ENCODE data around the gene ADARB2.

The ADARB2 gene

DNA sequence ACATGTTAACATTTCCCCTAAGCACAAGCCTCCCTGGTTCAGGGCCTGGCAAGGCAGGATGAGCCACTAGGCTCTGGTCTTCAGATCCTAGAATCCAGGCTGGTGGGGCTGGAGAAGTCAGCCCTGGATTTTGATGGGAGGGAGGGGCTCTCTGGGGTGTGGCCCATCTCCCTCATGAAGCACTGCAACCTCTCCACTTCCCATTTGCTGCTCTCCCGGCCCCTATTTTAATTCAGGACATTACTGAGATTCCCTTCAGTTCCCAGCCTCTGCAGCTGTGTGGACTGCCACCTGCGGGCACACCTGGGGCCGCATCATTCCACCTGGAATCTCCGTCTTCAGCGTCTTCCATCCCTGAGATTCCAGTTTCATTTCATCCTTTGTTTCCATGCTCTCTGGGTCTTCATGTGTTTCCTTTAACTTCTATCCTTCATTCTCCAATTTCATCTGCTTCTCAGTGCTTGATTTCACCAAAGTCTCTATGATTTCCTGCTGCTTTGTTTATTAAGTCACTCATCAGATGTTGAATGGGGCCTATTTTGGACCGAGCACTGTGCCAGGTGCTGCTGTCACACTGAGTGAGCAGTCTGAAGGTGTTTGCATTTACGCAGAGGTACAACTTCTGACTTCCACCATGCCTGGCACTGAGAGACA, 427.6 kb downstream of the ADARB2 start:
- DNase-seq (ENCODE audit: low read depth) = no peak

DNA sequence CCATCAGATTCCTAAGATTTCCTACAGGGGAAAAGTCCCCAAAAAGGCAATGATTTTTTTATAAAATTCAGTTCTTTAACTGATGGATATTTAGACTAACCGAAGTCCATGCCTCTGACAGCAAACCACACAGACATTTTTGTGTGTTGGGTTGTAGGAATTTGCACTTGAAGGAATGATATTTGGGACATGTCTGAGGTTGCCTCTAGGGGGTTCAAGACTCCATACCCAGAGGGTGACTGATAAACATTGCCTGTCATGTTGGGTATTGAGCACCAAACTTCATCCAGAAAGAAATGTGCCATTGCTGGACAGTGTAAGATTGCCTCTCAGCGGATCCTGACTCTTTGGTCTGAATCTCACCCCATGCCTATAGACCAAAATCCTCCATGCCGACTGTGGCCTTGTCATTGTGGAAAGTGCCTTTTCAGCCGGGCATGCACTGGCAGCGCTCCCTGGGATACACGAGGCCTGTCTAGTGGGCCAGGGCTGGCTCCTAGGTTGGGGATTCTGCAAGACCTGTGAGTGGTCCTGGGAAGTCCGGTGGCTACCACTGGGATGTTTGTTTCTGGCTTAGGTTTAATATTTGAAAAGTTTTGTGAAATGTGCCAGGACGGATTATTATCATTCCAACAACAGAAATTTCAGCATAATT, 428.2 kb downstream of the ADARB2 start:
- DNase-seq (ENCODE audit: low read depth) = no peak

DNA sequence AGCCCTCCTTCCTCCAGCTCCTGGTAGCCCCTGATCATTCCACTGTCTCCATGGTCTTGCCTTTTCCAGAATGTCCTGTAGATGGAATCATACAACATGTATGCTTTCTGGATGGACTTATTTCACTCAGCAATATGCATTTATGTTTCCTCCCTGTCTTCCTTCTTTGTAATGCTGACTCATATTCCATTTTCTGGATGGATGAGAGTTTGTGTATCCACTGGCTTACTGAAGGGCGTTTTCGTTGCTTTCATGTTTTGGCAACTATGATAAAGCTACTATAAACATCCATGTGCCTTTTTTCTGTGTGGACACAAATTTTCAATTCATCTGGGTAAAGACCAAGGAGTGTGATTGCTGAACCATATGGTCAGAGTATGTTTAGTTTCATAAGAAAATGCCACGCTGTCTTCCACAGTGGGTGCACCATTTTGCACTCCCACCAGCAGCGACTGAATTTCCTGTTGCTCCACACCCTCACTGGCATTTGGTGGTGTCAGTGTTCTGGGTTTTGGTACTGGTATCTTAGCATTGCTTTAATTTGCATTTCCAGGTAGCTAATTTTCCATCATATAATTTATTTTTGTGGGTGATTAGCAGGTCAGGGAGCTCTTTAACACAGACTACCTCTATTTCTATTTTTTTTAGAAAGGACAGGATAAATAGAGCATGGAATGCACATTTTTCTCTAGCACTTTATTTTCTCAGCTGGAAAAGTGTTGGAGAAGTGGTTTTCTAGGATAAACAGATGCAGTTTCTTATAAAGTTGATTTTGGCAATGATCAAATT, 429.0 kb downstream of the ADARB2 start:
- DNase-seq (ENCODE audit: low read depth) = no peak

- no peak for DNase-seq (ENCODE audit: low read depth)
These were observed 436.2 kb downstream of the ADARB2 start for GRCh38 chr10:1301143-1301542.

DNA sequence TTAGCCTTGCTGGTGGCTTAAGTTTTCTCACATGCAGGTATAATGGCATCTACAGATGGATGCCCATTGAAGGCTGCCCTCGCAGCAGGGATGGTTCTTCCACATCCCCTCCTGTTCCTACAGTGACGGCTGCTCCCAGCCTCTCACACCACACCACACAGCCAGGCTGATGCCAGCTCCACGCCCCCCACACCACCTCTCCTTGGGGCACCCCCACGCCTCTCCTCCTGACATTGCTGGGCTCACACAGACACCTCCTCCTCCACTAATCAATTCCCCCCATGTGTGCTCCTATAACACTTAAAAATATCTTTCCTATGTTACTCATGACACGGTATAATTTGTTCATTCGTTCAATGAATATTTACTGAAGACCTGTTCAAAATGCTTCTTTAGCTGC, 437.1 kb downstream of the ADARB2 start:
- no peak for DNase-seq (ENCODE audit: low read depth)

DNA sequence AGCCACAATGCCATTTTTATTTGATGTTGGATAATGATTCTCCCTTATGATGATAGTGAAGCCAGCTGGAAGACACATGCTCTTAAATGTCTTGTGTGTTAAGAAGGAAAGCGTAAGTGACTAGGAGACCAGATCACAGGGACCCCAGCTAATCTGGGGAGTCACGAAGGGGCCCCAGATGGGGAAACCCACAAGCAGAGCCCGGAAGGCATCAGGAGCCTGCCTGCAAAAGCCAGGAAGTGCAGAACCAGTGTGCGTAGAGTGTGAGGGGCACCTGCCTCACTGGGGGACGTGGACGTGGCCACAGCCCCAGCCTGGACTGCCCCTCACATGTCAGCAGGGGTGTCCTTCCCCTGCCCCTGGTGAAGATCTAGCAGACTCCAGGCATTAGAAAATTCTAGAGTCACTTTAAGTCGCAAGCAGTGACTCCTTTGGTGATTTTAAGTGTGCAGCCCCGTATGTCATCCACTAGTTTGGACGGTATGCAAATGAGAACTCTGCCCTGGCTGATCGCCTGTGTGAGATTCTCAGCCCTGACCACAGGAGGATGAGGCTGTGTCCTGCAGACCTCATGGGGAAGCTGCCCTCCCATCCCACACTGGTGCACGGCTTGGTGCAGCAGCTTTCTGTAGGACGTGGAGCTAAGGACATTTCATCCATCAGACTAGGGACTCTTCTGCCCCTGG, 438.1 kb downstream of the ADARB2 start:
- no peak for DNase-seq (ENCODE audit: low read depth)

DNA sequence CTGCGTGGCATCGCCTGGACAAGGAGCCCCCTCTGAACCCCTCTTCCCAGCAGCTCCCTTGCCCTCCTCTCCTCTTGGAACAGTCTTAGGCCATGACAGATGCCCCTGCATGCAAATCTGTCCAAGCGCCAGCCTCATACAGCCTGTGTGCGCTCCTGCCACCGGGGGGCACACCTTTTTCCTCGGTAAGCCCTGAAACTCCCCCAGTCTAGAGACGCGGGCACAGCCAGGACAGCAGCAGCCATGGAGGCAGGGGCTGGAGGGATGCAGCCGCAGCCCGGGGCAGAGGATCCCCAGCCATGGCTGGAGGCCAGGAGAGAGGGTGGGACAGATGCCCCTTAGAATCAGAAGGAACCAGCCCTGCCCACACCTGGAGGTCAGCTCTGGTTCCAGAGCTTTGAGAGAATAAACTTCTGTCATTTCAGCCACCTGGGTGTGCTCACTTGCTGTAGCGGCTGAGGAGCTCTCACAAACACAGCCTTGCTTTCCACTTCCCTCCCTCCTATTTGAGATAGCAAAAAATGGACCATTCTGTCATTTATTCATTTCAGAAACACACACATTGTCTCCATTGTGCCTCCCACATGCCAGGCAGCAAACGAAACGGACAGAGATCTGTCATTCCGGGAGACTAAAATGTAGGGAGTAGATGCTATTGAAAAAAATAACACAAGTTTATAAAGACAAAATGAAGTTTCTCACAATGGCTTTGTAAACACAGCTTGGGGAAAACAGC, 439.6 kb downstream of the ADARB2 start:
- no peak for DNase-seq (ENCODE audit: low read depth)

GRCh38 chr10:1295756-1296480, 441.4 kb downstream of the ADARB2 start:
- no peak for DNase-seq (ENCODE audit: low read depth)

- no peak for DNase-seq (ENCODE audit: low read depth)
These were observed 442.6 kb downstream of the ADARB2 start for GRCh38 chr10:1294748-1295147.

DNA sequence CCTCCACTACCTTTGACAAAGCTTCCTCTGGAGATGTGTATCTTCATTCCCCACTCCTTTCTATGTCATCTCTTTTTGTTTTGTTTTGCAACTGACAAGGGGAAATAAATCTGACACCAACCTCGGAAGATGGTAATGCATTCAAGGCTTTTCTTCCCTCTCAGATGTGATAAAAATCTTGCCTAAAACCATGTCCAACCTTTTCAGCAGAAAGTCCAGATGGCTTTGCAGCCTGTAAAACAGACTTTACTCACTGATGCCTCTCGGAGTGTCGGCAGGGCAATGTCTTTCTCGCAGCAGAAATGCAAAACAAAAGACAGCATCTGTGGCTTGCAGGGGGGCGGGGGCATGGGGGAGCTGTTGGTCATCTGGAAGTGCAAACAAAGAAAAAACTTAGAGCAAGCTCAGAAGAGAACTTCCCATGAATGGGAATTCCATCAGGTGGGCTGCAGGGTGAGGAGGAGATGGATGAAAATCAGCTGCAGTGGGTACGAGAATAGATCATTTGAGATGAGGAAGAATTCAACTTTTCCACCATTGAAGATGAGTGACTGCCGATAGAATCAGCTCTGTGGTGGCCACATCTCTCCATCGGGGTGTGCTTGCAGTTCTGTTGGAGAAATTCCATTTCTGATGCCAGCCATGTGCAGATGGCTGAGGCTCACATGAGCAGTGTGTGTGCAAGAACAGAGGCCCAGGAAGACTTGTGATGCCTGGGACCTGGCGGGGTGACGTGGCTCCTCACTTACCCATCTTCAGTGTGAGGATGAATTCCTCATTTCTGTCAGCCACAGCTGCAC, 443.5 kb downstream of the ADARB2 start:
- DNase-seq (ENCODE audit: low read depth) = no peak

GRCh38 chr10:1293157-1293556, 444.2 kb downstream of the ADARB2 start:
- DNase-seq (ENCODE audit: low read depth) = no peak

DNA sequence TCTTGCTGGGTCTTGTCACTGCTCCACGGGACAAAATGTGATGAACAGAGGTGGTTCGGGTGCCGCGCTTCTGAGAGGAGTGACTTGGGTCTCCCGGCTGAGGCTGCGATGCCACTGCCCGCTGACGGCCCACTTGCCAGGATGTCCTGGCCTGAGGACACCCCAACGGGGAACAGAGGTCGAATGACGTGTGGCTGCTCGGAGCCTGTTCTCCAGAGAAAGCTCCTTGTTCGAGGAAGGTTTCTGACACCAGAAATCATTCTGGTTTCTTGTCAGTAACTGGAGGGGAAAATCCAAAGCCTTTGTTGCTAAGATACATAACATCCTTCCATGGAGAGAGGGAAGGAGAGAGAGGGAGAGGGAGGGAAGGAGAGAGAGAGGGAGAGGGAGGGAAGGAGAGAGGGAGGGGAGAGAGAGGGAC, 444.7 kb downstream of the ADARB2 start:
- no peak for DNase-seq (ENCODE audit: low read depth)

GRCh38 chr10:1291178-1292090, 445.9 kb downstream of the ADARB2 start:
- DNase-seq (ENCODE audit: low read depth) = no peak

DNA sequence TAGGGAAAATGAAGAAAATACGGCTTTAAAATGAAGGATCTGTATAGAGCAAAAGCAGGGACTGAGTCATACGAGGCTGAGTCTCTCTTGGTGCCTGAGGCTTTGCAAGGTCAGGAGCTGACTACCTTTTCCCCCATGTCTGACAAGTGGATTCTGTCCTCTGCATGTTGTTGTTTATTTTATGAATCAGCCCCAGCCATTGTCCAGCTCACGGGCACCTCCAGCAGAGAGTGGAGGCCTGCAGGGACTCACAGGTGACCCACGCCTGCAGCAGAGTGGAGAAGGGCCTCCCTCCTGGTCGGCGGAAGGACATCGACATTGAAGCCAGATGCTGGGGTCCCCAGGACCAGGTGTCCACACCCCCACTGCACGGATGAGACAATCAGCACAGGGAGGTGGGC, 447.3 kb downstream of the ADARB2 start:
- DNase-seq (ENCODE audit: low read depth) = no peak

GRCh38 chr10:1289591-1289990, 447.7 kb downstream of the ADARB2 start:
- DNase-seq (ENCODE audit: low read depth) = no peak

GRCh38 chr10:1287971-1288401, 449.3 kb downstream of the ADARB2 start:
- no peak for DNase-seq (ENCODE audit: low read depth)

DNA sequence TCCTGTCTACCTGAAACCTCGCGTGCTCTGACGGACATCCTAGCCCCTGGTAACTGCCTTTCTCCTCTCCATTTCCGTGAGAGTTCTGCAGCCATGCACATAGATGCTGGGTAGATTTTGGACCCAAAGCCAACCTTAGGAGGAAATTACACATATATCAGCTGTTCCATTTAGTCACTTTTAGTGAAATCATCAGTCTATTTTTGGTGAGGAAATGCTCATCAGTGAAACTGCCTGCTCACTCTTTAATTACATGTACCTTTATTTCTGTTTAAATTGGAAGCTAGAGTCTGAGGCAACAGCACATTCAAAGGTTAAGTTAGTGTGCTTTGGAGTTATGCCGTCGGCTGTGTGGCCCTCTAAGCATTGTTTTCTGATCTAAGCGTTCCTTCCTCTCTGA, 449.8 kb downstream of the ADARB2 start:
- no peak for DNase-seq (ENCODE audit: low read depth)

DNA sequence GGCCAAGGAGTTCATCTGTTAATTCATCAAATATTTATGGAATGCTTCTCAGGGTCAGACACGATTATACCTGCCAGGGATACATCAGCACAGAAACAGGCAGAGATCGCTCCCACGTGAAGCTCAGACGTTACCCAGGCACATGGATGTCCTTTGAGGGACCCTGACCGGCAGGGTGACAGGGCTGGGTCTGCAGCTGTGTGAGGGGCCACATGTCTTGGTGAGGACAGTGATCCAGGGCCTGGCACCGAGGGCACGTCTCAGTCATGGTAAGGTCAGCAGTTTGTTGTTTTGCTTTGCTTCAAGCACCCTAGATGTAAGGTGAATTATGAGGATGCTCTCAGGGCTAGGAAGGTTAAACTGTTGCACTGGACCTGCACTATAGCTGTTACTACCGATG, 453.2 kb downstream of the ADARB2 start:
- no peak for DNase-seq (ENCODE audit: low read depth)

DNA sequence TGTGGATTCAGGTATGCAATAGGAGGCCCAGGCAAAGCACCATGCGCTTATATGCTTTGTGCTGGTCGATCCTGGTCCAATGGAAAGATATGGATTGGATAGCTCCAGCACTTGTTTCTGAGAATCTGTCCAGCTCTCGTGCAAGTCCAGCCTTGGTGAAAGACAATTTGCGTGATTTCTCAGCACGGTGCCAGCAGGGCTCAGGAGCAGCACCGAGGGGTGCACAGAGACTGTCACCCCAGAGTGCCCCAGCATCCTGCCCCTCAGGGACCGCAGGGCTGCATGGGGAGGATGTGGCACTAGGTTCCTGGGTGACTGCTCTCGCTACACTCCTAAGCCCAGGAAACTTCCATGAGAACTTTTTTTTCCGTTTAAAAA, 455.9 kb downstream of the ADARB2 start:
- no peak for DNase-seq (ENCODE audit: low read depth)
